WERI-Rb-1 (cell line): ENCODE measurements around the gene RAPGEFL1.
A peak's percentile ranks its signal among the peaks of the same experiment; 100 is the strongest.
"Not testable (repeated sequence)": the region's sequence is repeated elsewhere in the genome, so short reads cannot be mapped to it uniquely, and the experiment has no call there.

ENCODE experiments used
- DNase-seq: peaks from one replicate; pipeline ENCODE4 v3.0.0-alpha.2; 2020
- H3K27ac ChIP-seq: fragments of 250-450 bp; sonication (Bioruptor Pico); 2 replicates; pipeline ENCODE4 v1.5.1; 2020; ENCODE audit warnings: mild to moderate bottlenecking, moderate library complexity
- H3K27me3 ChIP-seq: fragments of 250-450 bp; sonication (Bioruptor Pico); 2 replicates; pipeline ENCODE4 v1.5.1; 2021; ENCODE audit warnings: mild to moderate bottlenecking, low read depth, moderate library complexity; ENCODE audit not compliant: insufficient read depth, severe bottlenecking
- H3K36me3 ChIP-seq: fragments of 250-450 bp; sonication (Bioruptor Pico); 2 replicates; pipeline ENCODE4 v1.5.1; 2020; ENCODE audit warnings: mild to moderate bottlenecking, moderate library complexity
- H3K4me3 ChIP-seq: 2 replicates; pipeline ENCODE4 v1.5.1; 2011; ENCODE audit warnings: low read depth, mild to moderate bottlenecking, control low read depth, low read length
- H3K9me3 ChIP-seq: fragments of 250-450 bp; sonication (Bioruptor Pico); 2 replicates; pipeline ENCODE4 v1.5.1; 2021; ENCODE audit warnings: mild to moderate bottlenecking, moderate library complexity; ENCODE audit not compliant: severe bottlenecking
- TF ChIP-seq, protein P1 (sequence below): IDR thresholded peaks from 2 replicates; pipeline ENCODE4 v1.5.1; 2011; ENCODE audit warnings: low read depth, mild to moderate bottlenecking, control low read depth, inconsistent platforms, low read length

The RAPGEFL1 gene

GRCh38 chr17:40203131-40203530 is 25.9 kb downstream of the RAPGEFL1 start:
- H3K4me3 ChIP-seq: no peak overlapping the region
- H3K27ac ChIP-seq: no peak overlapping the region
- no peaks in the 10 kb centered on the region for H3K27me3 ChIP-seq
- TF ChIP-seq, protein P1, sequence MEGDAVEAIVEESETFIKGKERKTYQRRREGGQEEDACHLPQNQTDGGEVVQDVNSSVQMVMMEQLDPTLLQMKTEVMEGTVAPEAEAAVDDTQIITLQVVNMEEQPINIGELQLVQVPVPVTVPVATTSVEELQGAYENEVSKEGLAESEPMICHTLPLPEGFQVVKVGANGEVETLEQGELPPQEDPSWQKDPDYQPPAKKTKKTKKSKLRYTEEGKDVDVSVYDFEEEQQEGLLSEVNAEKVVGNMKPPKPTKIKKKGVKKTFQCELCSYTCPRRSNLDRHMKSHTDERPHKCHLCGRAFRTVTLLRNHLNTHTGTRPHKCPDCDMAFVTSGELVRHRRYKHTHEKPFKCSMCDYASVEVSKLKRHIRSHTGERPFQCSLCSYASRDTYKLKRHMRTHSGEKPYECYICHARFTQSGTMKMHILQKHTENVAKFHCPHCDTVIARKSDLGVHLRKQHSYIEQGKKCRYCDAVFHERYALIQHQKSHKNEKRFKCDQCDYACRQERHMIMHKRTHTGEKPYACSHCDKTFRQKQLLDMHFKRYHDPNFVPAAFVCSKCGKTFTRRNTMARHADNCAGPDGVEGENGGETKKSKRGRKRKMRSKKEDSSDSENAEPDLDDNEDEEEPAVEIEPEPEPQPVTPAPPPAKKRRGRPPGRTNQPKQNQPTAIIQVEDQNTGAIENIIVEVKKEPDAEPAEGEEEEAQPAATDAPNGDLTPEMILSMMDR: no peak
- no peak for DNase-seq
- H3K9me3 ChIP-seq: peaks cover 1% of the 10 kb centered on the region
- H3K36me3 ChIP-seq: no peaks in the 10 kb centered on the region

DNA sequence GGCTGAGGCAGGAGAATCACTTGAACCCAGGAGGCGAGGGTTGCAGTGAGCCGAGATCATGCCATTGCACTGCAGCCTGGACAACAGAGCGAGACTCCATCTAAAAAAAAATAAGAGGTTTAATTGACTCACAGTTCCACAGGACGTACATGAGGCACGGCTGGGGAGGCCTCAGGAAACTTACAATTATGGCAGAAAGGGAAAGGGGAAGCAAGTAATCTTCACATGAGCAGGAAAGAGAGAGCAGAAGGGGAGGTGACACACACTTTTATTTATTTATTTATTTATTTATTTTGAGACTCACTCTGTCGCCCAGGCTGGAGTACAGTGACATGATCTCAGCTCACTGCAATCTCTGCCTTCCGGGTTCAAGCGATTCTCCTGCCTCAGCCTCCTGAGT is 28.9 kb downstream of the RAPGEFL1 start:
- DNase-seq, H3K27ac ChIP-seq, H3K4me3 ChIP-seq, H3K36me3 ChIP-seq, H3K27me3 ChIP-seq, H3K9me3 ChIP-seq: not testable (repeated sequence)

- no peaks in the 10 kb centered on the region for H3K9me3 ChIP-seq
- H3K4me3 ChIP-seq: no peak overlapping the region
- TF ChIP-seq, protein P1: no peak
- no peaks in the 10 kb centered on the region for H3K36me3 ChIP-seq
- no peak overlapping the region for H3K27ac ChIP-seq
- DNase-seq: no peak
- H3K27me3 ChIP-seq: no peaks in the 10 kb centered on the region
Measured at GRCh38 chr17:40209404-40210093, 32.3 kb downstream of the RAPGEFL1 start.

DNA sequence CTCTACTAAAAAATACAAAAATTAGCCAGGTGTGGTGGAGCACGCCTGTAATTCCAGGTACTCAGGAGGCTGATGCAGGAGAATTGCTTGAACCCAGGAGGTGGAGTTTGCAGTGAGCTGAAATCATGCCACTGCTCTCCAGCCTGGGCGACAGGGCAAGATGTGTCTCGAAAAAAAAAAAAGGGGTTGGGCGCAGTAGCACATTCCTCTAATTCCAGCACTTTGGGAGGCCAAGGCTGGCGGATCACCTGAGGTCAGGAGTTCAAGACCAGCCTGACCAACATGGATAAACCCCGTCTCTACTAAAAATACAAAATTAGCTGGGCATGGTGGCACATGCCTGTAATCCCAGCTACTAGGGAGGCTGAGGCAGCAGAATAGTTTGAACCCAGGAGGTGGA is 36.6 kb downstream of the RAPGEFL1 start:
- DNase-seq: not testable (repeated sequence)

GRCh38 chr17:40218006-40218739 is 40.9 kb downstream of the RAPGEFL1 start:
- Histone ChIP-seq H3K4me3 (peak overlapping the region; percentile 75), H3K27ac (peak overlapping the region; percentile 78), H3K36me3 (peaks cover under 1% of the 10 kb centered on the region; the same call in 1 of the 2 replicates), H3K9me3 (no peaks in the 10 kb centered on the region), H3K27me3 (no peaks in the 10 kb centered on the region)
- no peak for DNase-seq
- TF ChIP-seq, protein P1: no peak

More for the DNA sequence above, 36.6 kb downstream of the RAPGEFL1 start:
- H3K36me3 ChIP-seq, H3K27ac ChIP-seq, H3K9me3 ChIP-seq, H3K27me3 ChIP-seq, H3K4me3 ChIP-seq: not testable (repeated sequence)

DNA sequence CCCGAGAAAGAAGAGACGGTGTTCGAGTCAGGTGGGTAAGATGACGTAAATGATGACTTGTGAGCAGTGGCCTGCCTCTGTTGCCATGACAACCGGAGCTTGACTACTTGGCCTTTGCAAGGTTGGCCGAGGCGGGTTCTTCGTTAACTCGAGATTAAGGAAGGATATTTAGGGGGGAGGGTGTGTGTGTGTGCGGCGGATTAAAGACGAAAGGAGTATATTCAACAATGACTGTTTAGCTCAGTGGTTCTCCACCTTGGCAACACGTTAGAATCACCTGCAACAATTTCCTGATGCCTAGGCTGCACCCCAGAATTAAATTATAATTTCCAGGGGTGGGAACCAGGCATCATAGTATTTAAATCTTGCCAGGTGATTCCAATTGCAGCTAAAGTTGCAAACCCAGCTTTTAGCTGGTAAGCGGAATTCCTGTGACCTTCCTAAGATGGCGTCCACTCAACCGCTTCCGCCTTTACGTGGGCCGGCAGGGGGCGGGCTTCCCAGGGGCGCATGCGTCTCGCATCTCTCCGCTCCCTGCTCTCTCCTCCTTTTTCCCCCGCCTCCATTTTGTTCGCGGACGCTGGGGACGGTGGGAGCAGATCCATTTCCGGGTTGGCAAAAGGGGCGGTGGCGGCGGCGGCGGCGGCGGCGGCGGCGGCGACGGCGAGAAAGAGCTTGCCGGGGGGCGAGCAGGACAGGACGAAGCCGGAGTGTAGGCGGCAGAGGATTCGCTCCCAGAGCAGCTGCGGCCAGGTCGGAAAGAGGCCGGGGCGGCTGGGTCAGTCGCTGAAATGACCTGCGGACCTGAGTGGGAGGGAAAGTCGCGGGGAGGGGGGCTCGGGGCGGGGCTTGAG is 41.7 kb downstream of the RAPGEFL1 start, which contains the start of gene WIPF2:
WIPF2 (plus strand) TSS at position 565 of the 854 bp plus-strand sequence. CDS start 37,156 bp downstream, outside the sequence.
- H3K27ac ChIP-seq: peak within 1 kb of the TSS; percentile 78
- DNase-seq: peak; percentile 100
- TF ChIP-seq, protein P1: peak; percentile 81
- H3K4me3 ChIP-seq: peak within 1 kb of the TSS; percentile 95
- H3K36me3 ChIP-seq: peaks cover 5% of the 10 kb centered on the region
- H3K9me3 ChIP-seq: no peaks in the 10 kb centered on the region
- H3K27me3 ChIP-seq: no peaks in the 10 kb centered on the region
